PC-9 (cell line): ENCODE measurements around the gene ZC3H12C.

Source experiments
- CTCF ChIP-seq: fragments of 200-600 bp; sonication (generic); conservative IDR thresholded peaks from 2 replicates; pipeline ENCODE4 v1.6.1; 2017; ENCODE audit warnings: mixed run types, antibody characterized with exemption, mild to moderate bottlenecking, moderate library complexity
- EZH2 ChIP-seq: fragments of 200-600 bp; sonication (generic); IDR thresholded peaks from 2 replicates; pipeline ENCODE4 v1.8.0; 2017; ENCODE audit warnings: antibody characterized with exemption, low read depth

GRCh38 chr11:110092111-110092514 lies 1.1 kb upstream of the ZC3H12C start:
- TF ChIP-seq CTCF (no peak), EZH2 (no peak)
